CD14-positive monocyte (primary cell): ENCODE measurements around the gene SEMA4D. TPM values are rescaled to one million over a fixed set of nuclear protein-coding genes. Genes with fewer than 3 reads are reported as not detected.

Experiments used
- DNase-seq, 3 donors: peaks; one replicate each; pipeline ENCODE4 v3.0.0-alpha.2; 2011 to 2022
- H2AFZ ChIP-seq: 2 replicates; pipeline ENCODE4 v1.6.0; 2012; ENCODE audit warnings: mild to moderate bottlenecking, low read depth, low read length, inconsistent platforms; ENCODE audit not compliant: insufficient read depth, poor library complexity, severe bottlenecking
- H3K27ac ChIP-seq, 2 donors: 1 replicate in 1 of 2; 2 replicates in 1 of 2; pipeline ENCODE4 v1.5.1; 2012 to 2013; ENCODE audit warnings: low read length in 2 of 2, control low read depth in 1 of 2, inconsistent platforms in 1 of 2, low read depth in 1 of 2, mild to moderate bottlenecking in 1 of 2
- H3K27me3 ChIP-seq, 2 donors: one replicate each; pipeline versions ENCODE4 v1.6.0 to v1.6.1; 2011 to 2013; ENCODE audit warnings: low read length in 2 of 2; ENCODE audit not compliant: control insufficient read depth in 2 of 2, insufficient read depth in 2 of 2
- H3K36me3 ChIP-seq, 2 donors: replicated peaks in 1 of 2; 1 replicate in 1 of 2; 2 replicates in 1 of 2; pipeline versions ENCODE4 v1.5.1 to v1.6.1; 2012 to 2013; ENCODE audit warnings: low read length in 2 of 2, control low read depth in 1 of 2, inconsistent platforms in 1 of 2, mild to moderate bottlenecking in 1 of 2; ENCODE audit not compliant: insufficient read depth in 2 of 2, control insufficient read depth in 1 of 2
- H3K4me1 ChIP-seq, 2 donors: 1 replicate in 1 of 2; 2 replicates in 1 of 2; pipeline versions ENCODE4 v1.5.1 to v1.6.1; 2012 to 2013; ENCODE audit warnings: low read length in 2 of 2, control low read depth in 1 of 2, inconsistent platforms in 1 of 2, mild to moderate bottlenecking in 1 of 2, moderate library complexity in 1 of 2; ENCODE audit not compliant: insufficient read depth in 2 of 2, control insufficient read depth in 1 of 2
- H3K4me2 ChIP-seq: replicated peaks from 2 replicates; pipeline ENCODE3; 2012; ENCODE audit warnings: low read length, moderate library complexity, mild to moderate bottlenecking; ENCODE audit not compliant: poor library complexity, severe bottlenecking; ENCODE audit errors: extremely low read depth
- H3K4me3 ChIP-seq, 3 experiments: fragments of 200-600 bp in 1 of 3; sonication (generic) in 1 of 3; replicated peaks in 1 of 3; 1 replicate in 2 of 3; 2 replicates in 1 of 3; pipeline ENCODE4 v1.5.1; 2011 to 2013; ENCODE audit warnings: low read length in 3 of 3, mild to moderate bottlenecking in 3 of 3, control low read depth in 2 of 3, low read depth in 2 of 3, inconsistent platforms in 1 of 3, moderate library complexity in 1 of 3
- H3K79me2 ChIP-seq: 2 replicates; pipeline ENCODE4 v1.6.0; 2012; ENCODE audit warnings: mild to moderate bottlenecking, control low read depth, inconsistent platforms, low read length, moderate library complexity; ENCODE audit not compliant: insufficient read depth
- H3K9ac ChIP-seq: 2 replicates; pipeline ENCODE4 v1.6.0; 2017; ENCODE audit warnings: low read length, mild to moderate bottlenecking; ENCODE audit not compliant: insufficient read depth, poor library complexity, severe bottlenecking
- H3K9me3 ChIP-seq, 2 donors: replicated peaks in 1 of 2; 1 replicate in 1 of 2; 2 replicates in 1 of 2; pipeline versions ENCODE4 v1.5.1 to v1.6.1; 2012 to 2013; ENCODE audit warnings: low read length in 2 of 2, control low read depth in 1 of 2; ENCODE audit not compliant: control insufficient read depth in 1 of 2, insufficient read depth in 1 of 2
- H4K20me1 ChIP-seq: 2 replicates; pipeline ENCODE4 v1.6.0; 2012; ENCODE audit warnings: mild to moderate bottlenecking, low read length, control low read depth, moderate library complexity; ENCODE audit not compliant: insufficient read depth
- H3K27ac Mint-ChIP-seq, 7 donors: one replicate each; pipeline ENCODE4 v1.8.0; 2020; ENCODE audit warnings: mild to moderate bottlenecking in 7 of 7, mixed read lengths in 7 of 7, moderate library complexity in 6 of 7, inconsistent platforms in 2 of 7
- H3K27me3 Mint-ChIP-seq, 3 donors: one replicate each; pipeline ENCODE4 v1.8.0; 2021 to 2022; ENCODE audit warnings: low read depth in 3 of 3, mild to moderate bottlenecking in 3 of 3, mixed read lengths in 3 of 3, moderate library complexity in 3 of 3, inconsistent platforms in 1 of 3
- H3K36me3 Mint-ChIP-seq, 2 donors: one replicate each; pipeline ENCODE4 v1.8.0; 2020; ENCODE audit warnings: mixed read lengths in 2 of 2, inconsistent platforms in 1 of 2, mild to moderate bottlenecking in 1 of 2
- H3K4me1 Mint-ChIP-seq: one replicate; pipeline ENCODE4 v1.8.0; 2020; ENCODE audit warnings: mild to moderate bottlenecking, mixed read lengths
- H3K4me3 Mint-ChIP-seq, 2 donors: one replicate each; pipeline ENCODE4 v1.8.0; 2020; ENCODE audit warnings: mild to moderate bottlenecking in 2 of 2, mixed read lengths in 2 of 2, moderate library complexity in 1 of 2
- H3K9me3 Mint-ChIP-seq, 7 donors: one replicate each; pipeline ENCODE4 v1.8.0; 2020 to 2022; ENCODE audit warnings: mixed read lengths in 7 of 7, mild to moderate bottlenecking in 6 of 7, moderate library complexity in 6 of 7, inconsistent platforms in 2 of 7
- CTCF ChIP-seq: fragments of 200-600 bp; IDR thresholded peaks from one replicate; pipeline ENCODE4 v1.8.0; 2022; ENCODE audit warnings: antibody characterized with exemption, mild to moderate bottlenecking
- WGBS: methylation state at CpG from one replicate; pipeline ENCODE4 v1.1.5; 2013; ENCODE audit warnings: missing lambda C conversion rate; ENCODE audit not compliant: insufficient coverage; 5-methylcytosine and 5-hydroxymethylcytosine counted together
- intact Hi-C, 2 donors: fragments of 100-400 bp; cut with micrococcal nuclease; formaldehyde crosslinking; loops; one replicate each; pipeline versions ENCODE4 v1.15.0 to v1.15.1; 2023
- polyA plus RNA-seq, 3 donors: library from polyadenylated mRNA; depleted of rRNA in 1 of 3; unstranded in 2 of 3; stranded (reverse) in 1 of 3; fragments of 300-500 nt in 2 of 3; fragments of >200 nt in 1 of 3; fragmentation: Illumina TruSeq in 2 of 3; gene quantifications; 1 replicate in 2 of 3; 2 replicates in 1 of 3; pipeline ENCODE4 v1.2.3, GENCODE V29; 2012 to 2021

SEMA4D gene
- polyA plus RNA-seq, 3 donors, result 28.2 to 117 (median 28.6) TPM

- DNase-seq, result no peak
- 89% methylated on average over 7 of the region's 10 CpGs for WGBS
- Histone ChIP-seq H3K79me2 (no peaks in the 10 kb centered on the region), H2AFZ (no peak overlapping the region), H4K20me1 (peaks cover 63% of the 10 kb centered on the region), H3K27ac (peak overlapping the region in 1 of 2 donors; percentile 30), H3K4me1 (no peaks in the 10 kb centered on the region), H3K4me3 (no peak overlapping the region), H3K36me3 (peaks cover 50 to 66% of the 10 kb centered on the region in 2 donors), H3K4me2 (no peak overlapping the region), H3K9ac (no peak overlapping the region), H3K27me3 (no peaks in the 10 kb centered on the region), H3K9me3 (no peaks in the 10 kb centered on the region)
- Mint-ChIP-seq H3K4me1 (peaks cover 6% of the 10 kb centered on the region), H3K36me3 (peaks cover 51 to 58% of the 10 kb centered on the region in 2 donors), H3K4me3 (no peak overlapping the region), H3K27me3 (peaks cover 0 to 3% (median 0%) of the 10 kb centered on the region in 3 donors), H3K27ac (no peak overlapping the region), H3K9me3 (no peaks in the 10 kb centered on the region)
- intact Hi-C loops, result no loop called here
- TF ChIP-seq CTCF, result no peak
These were observed 135.1 kb downstream of the SEMA4D start for GRCh38 chr9:89362647-89363310.

- Mint-ChIP-seq H3K9me3 (no peaks in the 10 kb centered on the region), H3K27ac (peak overlapping the region in 2 of 7 donors; percentile 15 to 72), H3K27me3 (peaks cover 0 to 3% (median 0%) of the 10 kb centered on the region in 3 donors), H3K4me3 (no peak overlapping the region), H3K36me3 (peaks cover 59 to 65% of the 10 kb centered on the region in 2 donors), H3K4me1 (peaks cover 6% of the 10 kb centered on the region)
- intact Hi-C loops, result no loop called here
- DNase-seq, result no peak
- Histone ChIP-seq H3K27ac (peak overlapping the region in 1 of 2 donors; percentile 30), H3K4me1 (no peaks in the 10 kb centered on the region), H3K4me3 (no peak overlapping the region), H3K4me2 (no peak overlapping the region), H4K20me1 (peaks cover 57% of the 10 kb centered on the region), H2AFZ (no peak overlapping the region), H3K9me3 (no peaks in the 10 kb centered on the region), H3K79me2 (no peaks in the 10 kb centered on the region), H3K9ac (no peak overlapping the region), H3K36me3 (peaks cover 57 to 74% of the 10 kb centered on the region in 2 donors), H3K27me3 (no peaks in the 10 kb centered on the region)
- 99% methylated on average over 8 of the region's 9 CpGs for WGBS
- TF ChIP-seq CTCF, result no peak
These were observed 135.9 kb downstream of the SEMA4D start for GRCh38 chr9:89361816-89362646.
